ENCODE results near the gene CBX7. TPM values are rescaled to one million over a fixed set of nuclear protein-coding genes. Genes with fewer than 3 reads are reported as not detected.

CBX7 gene
- total RNA-seq, 1 donor, result 14.5 TPM

DNA sequence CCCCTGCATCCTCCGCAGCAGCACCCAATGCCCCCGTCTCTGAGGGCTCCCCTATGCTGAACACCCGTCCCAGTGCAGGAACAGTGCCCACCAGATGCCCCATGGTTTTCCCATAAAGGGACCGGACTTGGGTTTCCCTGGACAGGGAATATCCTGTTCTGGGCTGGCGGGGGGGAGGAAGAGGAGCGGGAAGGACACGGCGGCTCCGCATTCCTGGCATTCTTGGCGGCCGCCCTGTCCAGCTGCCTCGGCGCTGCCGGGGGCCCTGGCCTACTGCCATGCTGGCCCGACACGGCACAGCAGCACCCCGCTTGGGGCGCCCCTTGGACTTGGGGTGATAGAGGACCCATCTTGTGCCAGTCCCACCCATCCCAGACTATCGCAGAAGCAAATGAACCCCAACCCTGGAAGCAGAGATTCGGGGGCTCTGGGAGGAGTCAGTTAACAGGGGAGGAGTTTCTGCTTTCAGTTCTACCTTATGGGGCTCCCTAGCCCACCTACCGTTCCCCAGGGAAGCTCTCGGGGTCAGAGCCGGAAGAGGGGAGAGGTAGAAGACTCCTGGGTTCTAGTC, 23.7 kb upstream of the CBX7 start:
- no peaks in the 10 kb centered on the region for H3K36me3 ChIP-seq (ENCODE audit: insufficient read depth, low read length)
- peak; percentile 93 for DNase-seq (ENCODE audit: insufficient read length, low spot score, missing footprints)
- TF ChIP-seq, protein P1, sequence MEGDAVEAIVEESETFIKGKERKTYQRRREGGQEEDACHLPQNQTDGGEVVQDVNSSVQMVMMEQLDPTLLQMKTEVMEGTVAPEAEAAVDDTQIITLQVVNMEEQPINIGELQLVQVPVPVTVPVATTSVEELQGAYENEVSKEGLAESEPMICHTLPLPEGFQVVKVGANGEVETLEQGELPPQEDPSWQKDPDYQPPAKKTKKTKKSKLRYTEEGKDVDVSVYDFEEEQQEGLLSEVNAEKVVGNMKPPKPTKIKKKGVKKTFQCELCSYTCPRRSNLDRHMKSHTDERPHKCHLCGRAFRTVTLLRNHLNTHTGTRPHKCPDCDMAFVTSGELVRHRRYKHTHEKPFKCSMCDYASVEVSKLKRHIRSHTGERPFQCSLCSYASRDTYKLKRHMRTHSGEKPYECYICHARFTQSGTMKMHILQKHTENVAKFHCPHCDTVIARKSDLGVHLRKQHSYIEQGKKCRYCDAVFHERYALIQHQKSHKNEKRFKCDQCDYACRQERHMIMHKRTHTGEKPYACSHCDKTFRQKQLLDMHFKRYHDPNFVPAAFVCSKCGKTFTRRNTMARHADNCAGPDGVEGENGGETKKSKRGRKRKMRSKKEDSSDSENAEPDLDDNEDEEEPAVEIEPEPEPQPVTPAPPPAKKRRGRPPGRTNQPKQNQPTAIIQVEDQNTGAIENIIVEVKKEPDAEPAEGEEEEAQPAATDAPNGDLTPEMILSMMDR (IDR thresholded peaks at IDR 0.05; ENCODE audit: extremely low read depth, low read depth, low read length), result no peak
- no peaks in the 10 kb centered on the region for H3K9me3 ChIP-seq (ENCODE audit: low read depth, low read length)
- peaks cover 38% of the 10 kb centered on the region for H3K4me1 ChIP-seq (ENCODE audit: insufficient read depth, low read length)
- H3K4me2 ChIP-seq (ENCODE audit: insufficient read depth, low read length), result peak overlapping the region; percentile 55
- no peaks in the 10 kb centered on the region for H3K79me2 ChIP-seq (ENCODE audit: insufficient read depth, low read length)
- H3K4me3 ChIP-seq (ENCODE audit: insufficient read depth, low read length), result peak overlapping the region; percentile 40
- H4K20me1 ChIP-seq (ENCODE audit: insufficient read depth, low read length), result no peaks in the 10 kb centered on the region
- no peaks in the 10 kb centered on the region for H3K27me3 ChIP-seq (ENCODE audit: insufficient read depth, low read length)
- no peak overlapping the region for H3K27ac ChIP-seq (ENCODE audit: low read depth, low read length)
- H2AFZ ChIP-seq (ENCODE audit: low read length), result no peak overlapping the region

DNA sequence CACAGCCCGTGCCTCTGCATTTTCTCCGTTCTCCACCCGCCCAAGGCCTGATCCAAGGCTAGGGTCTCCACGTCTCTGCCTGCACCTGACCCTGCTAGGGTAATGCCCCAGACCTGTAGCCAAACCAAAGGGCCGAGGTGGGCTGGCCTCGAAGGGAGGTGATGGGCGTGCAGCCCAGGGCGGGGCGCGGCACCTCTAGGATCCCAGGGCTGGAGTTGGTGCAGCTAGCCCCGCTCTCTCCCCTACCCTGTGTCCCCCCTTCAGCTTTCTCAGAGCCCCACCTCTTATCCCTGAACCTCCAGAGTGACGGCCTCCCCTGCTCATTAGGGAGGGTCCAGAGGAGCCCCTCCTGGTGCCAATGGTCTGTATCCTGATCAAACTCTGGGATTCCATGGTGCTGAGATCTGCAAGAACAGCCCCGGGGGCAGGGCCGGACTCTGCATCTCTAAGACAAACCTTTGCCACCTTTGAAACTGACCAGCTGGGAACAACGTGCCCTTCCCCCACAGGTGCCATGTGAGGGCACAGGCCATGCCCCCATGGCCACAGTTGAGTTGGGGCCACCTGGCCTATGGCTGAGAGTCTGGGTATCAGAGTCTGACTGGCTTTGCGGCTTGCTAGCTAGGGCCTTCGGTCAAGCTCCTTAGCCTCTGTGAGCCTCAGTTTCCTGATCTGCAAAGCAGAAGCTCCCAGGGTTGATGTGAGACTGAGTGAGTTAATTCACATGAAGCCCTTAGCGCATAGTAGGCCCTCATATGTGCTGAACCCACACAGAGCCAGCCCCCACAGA, 23.1 kb upstream of the CBX7 start:
- Histone ChIP-seq H3K4me3 (ENCODE audit: insufficient read depth, low read length) (no peak overlapping the region), H4K20me1 (ENCODE audit: insufficient read depth, low read length) (no peaks in the 10 kb centered on the region), H3K9me3 (ENCODE audit: low read depth, low read length) (no peaks in the 10 kb centered on the region), H3K27ac (ENCODE audit: low read depth, low read length) (no peak overlapping the region), H2AFZ (ENCODE audit: low read length) (no peak overlapping the region), H3K4me2 (ENCODE audit: insufficient read depth, low read length) (peak overlapping the region; percentile 64), H3K36me3 (ENCODE audit: insufficient read depth, low read length) (no peaks in the 10 kb centered on the region), H3K79me2 (ENCODE audit: insufficient read depth, low read length) (no peaks in the 10 kb centered on the region), H3K4me1 (ENCODE audit: insufficient read depth, low read length) (peaks cover 41% of the 10 kb centered on the region), H3K27me3 (ENCODE audit: insufficient read depth, low read length) (no peaks in the 10 kb centered on the region)
- DNase-seq (ENCODE audit: insufficient read length, low spot score, missing footprints), result no peak
- TF ChIP-seq, protein P1 (IDR thresholded peaks at IDR 0.05; ENCODE audit: extremely low read depth, low read depth, low read length), result no peak

DNA sequence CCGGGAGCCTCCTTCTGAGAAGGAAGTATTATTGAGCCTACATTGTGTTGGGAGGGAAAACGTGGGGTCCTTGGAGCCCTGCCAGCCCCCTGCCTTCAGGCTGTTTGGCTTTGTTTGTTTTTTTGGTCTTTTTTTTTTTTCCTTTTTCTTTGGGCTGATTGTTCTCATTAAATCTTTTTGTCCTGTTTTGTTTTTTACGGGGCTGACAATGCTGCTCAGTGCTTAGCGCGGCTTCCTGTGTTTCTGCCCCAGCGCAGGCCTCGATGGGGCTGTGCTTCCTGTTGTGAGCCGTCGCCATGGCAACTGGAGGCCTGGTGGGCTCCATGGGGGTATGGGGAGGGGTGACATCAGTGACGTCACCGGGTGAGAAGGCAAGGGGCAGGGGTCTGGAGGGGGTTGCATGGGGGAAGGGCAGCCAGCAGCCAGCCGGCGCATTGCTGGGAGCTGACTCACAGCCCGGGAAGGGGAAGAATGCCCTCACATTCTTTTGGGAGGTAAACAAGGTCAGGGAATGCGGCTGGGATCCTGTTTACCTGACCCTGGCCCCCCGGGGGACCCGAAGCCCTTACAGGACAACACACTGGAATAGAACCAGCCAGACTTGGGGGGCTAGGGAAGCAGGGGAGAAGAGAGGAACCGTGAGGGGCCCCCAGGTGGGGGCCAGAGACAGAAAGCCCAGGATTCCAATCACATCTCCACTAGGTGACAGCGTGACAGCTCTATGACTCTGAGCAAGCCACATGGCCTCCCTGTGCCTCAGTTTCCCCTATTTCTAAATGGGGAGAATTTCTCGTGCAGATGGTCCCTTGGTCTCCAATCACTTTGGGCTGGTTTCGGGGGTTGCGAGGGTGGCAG, 22.2 kb upstream of the CBX7 start:
- no peaks in the 10 kb centered on the region for H3K79me2 ChIP-seq (ENCODE audit: insufficient read depth, low read length)
- H3K4me3 ChIP-seq (ENCODE audit: insufficient read depth, low read length), result peak overlapping the region; percentile 40
- DNase-seq (ENCODE audit: insufficient read length, low spot score, missing footprints), result peak; percentile 95
- H2AFZ ChIP-seq (ENCODE audit: low read length), result peak overlapping the region; percentile 61
- TF ChIP-seq, protein P1 (IDR thresholded peaks at IDR 0.05; ENCODE audit: extremely low read depth, low read depth, low read length), result no peak
- H3K27ac ChIP-seq (ENCODE audit: low read depth, low read length), result peak overlapping the region; percentile 73
- H3K9me3 ChIP-seq (ENCODE audit: low read depth, low read length), result no peaks in the 10 kb centered on the region
- no peaks in the 10 kb centered on the region for H4K20me1 ChIP-seq (ENCODE audit: insufficient read depth, low read length)
- H3K4me1 ChIP-seq (ENCODE audit: insufficient read depth, low read length), result peaks cover 41% of the 10 kb centered on the region
- H3K36me3 ChIP-seq (ENCODE audit: insufficient read depth, low read length), result no peaks in the 10 kb centered on the region
- peaks cover 2% of the 10 kb centered on the region for H3K27me3 ChIP-seq (ENCODE audit: insufficient read depth, low read length)
- peak overlapping the region; percentile 64 for H3K4me2 ChIP-seq (ENCODE audit: insufficient read depth, low read length)

Data from osteoblast (primary cell).